Progenitor cell of endocrine pancreas (in vitro differentiated cells): Measurements from ENCODE around the gene ZNF439. TPM values are rescaled to one million over a fixed set of nuclear protein-coding genes. Genes with fewer than 3 reads are reported as not detected.
"Not testable (repeated sequence)": the region's sequence is repeated elsewhere in the genome, so short reads cannot be mapped to it uniquely, and the experiment has no call there.

Experiments
- DNase-seq: peaks from one replicate; pipeline ENCODE4 v3.0.0; 2021; ENCODE audit warnings: low spot score; ENCODE audit not compliant: unreplicated experiment
- H3K27ac Mint-ChIP-seq: 2 replicates; pipeline ENCODE4 v1.8.0; 2021; ENCODE audit warnings: mild to moderate bottlenecking, moderate library complexity, mixed read lengths
- H3K27me3 Mint-ChIP-seq: 2 replicates; pipeline ENCODE4 v1.8.0; 2021; ENCODE audit warnings: mixed read lengths
- H3K36me3 Mint-ChIP-seq: 2 replicates; pipeline ENCODE4 v1.8.0; 2022; ENCODE audit warnings: mixed read lengths; ENCODE audit not compliant: insufficient read depth
- H3K4me1 Mint-ChIP-seq: 2 replicates; pipeline ENCODE4 v1.8.0; 2021; ENCODE audit warnings: low read depth, mixed read lengths
- H3K4me3 Mint-ChIP-seq: 2 replicates; pipeline ENCODE4 v1.8.0; 2021; ENCODE audit warnings: low read depth, mild to moderate bottlenecking, moderate library complexity, mixed read lengths
- H3K9me3 Mint-ChIP-seq: 2 replicates; pipeline ENCODE4 v1.8.0; 2021; ENCODE audit warnings: low read depth, mixed read lengths
- total RNA-seq: library from RNA; stranded (reverse); gene quantifications from 2 replicates; pipeline ENCODE4 v1.2.1, GENCODE V29; 2021
- TF ChIP-seq, protein P1 (sequence below): fragments of 200-600 bp; sonication (generic); IDR thresholded peaks from one replicate; pipeline ENCODE4 v1.5.0; 2021; ENCODE audit warnings: antibody characterized with exemption, mild to moderate bottlenecking; ENCODE audit not compliant: unreplicated experiment

ZNF439 gene
- total RNA-seq, 1 donor from 2014 or later = 2.5 TPM

DNA sequence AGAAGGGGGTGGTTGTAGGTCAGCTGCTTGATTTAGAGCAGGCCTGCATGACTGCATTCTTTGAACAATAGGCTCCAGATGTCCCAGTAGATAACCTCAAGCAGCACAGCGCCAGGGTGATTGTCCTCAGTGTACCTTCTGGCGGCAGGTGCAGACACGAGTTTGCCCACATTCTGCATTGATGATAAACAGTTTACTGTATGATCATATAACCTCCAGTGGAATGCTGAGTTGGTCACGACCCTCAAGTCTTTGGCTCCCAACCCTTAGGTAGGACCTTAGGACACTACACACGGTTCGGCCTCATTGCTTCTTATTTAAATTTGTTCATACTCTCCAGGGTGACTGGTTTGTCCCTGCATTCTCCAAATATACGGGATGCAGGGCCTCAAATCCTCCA lies 12.2 kb downstream of the ZNF439 start:
- DNase-seq = no peak
- H3K27me3 Mint-ChIP-seq = no peaks in the 10 kb centered on the region
- no peak overlapping the region for H3K4me3 Mint-ChIP-seq
- H3K4me1 Mint-ChIP-seq = no peaks in the 10 kb centered on the region
- H3K9me3 Mint-ChIP-seq = peaks cover 49% of the 10 kb centered on the region
- H3K27ac Mint-ChIP-seq = no peak overlapping the region
- TF ChIP-seq, protein P1, sequence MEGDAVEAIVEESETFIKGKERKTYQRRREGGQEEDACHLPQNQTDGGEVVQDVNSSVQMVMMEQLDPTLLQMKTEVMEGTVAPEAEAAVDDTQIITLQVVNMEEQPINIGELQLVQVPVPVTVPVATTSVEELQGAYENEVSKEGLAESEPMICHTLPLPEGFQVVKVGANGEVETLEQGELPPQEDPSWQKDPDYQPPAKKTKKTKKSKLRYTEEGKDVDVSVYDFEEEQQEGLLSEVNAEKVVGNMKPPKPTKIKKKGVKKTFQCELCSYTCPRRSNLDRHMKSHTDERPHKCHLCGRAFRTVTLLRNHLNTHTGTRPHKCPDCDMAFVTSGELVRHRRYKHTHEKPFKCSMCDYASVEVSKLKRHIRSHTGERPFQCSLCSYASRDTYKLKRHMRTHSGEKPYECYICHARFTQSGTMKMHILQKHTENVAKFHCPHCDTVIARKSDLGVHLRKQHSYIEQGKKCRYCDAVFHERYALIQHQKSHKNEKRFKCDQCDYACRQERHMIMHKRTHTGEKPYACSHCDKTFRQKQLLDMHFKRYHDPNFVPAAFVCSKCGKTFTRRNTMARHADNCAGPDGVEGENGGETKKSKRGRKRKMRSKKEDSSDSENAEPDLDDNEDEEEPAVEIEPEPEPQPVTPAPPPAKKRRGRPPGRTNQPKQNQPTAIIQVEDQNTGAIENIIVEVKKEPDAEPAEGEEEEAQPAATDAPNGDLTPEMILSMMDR = no peak
- H3K36me3 Mint-ChIP-seq = peaks cover 9% of the 10 kb centered on the region

DNA sequence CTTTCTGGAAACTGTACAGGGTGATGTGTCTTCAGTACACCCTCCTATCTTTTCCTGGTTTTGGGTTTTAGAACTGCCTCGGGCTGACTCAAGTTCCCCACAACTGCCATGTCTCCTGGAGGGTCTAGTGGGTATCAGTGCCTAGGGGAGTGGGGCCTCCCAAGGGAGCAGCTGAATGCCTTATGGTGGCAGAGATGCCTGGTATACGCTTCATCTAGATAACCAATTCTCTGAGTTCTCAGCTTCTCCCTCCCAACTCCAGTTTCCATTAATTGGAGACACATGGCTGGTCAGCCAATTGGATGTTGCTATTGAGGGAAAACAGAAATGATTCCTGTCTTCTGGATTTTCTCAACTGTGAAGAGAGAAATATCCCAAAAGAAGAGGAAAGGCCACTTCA lies 12.8 kb downstream of the ZNF439 start:
- Mint-ChIP-seq H3K4me3 (no peak overlapping the region), H3K36me3 (peaks cover 11% of the 10 kb centered on the region), H3K4me1 (no peaks in the 10 kb centered on the region), H3K27ac (no peak overlapping the region), H3K9me3 (peaks cover 49% of the 10 kb centered on the region), H3K27me3 (no peaks in the 10 kb centered on the region)
- TF ChIP-seq, protein P1 = no peak
- no peak for DNase-seq

DNA sequence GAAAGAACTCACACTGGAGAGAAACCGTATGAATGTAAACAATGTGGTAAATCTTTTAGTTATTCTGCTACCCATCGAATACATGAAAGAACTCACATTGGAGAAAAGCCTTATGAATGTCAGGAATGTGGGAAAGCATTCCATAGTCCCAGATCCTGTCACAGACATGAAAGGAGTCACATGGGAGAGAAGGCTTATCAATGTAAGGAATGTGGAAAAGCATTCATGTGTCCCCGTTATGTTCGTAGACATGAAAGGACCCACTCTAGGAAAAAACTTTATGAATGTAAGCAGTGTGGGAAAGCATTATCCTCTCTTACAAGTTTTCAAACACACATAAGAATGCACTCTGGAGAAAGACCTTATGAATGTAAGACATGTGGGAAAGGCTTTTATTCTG lies 19.2 kb downstream of the ZNF439 start:
- H3K27me3 Mint-ChIP-seq, DNase-seq, H3K27ac Mint-ChIP-seq, H3K4me1 Mint-ChIP-seq, H3K4me3 Mint-ChIP-seq: not testable (repeated sequence)
- peaks cover 59% of the 10 kb centered on the region for H3K9me3 Mint-ChIP-seq
- H3K36me3 Mint-ChIP-seq = peaks cover 28% of the 10 kb centered on the region

GRCh38 chr19:11868188-11868587 lies 19.7 kb downstream of the ZNF439 start:
- Mint-ChIP-seq H3K27ac (no peak overlapping the region), H3K4me1 (no peaks in the 10 kb centered on the region), H3K9me3 (peaks cover 58% of the 10 kb centered on the region), H3K4me3 (no peak overlapping the region), H3K27me3 (no peaks in the 10 kb centered on the region), H3K36me3 (peaks cover 28% of the 10 kb centered on the region)
- no peak for DNase-seq
- TF ChIP-seq, protein P1 = no peak

DNA sequence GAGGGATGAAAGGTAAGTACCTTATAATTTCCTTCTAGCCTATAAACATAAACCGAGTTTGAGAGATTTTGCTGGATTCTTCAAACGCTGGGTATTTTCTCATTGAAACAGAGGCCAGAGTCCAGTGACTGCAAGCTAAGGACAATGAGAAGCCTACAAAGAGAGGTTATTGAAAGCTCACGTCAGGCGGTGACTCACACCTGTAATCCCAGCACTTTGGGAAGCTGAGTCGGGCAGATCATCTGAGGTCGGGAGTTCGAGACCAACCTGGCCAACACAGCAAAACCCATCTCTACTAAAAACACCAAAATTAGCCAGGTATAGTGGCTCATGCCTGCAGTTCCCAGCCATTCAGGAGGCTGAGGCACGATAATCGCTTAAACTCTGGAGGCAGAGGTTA lies 24.1 kb downstream of the ZNF439 start:
- no peak for DNase-seq
- Mint-ChIP-seq H3K4me3 (no peak overlapping the region), H3K36me3 (peaks cover 14% of the 10 kb centered on the region), H3K27ac (no peak overlapping the region), H3K9me3 (peaks cover 33% of the 10 kb centered on the region), H3K4me1 (no peaks in the 10 kb centered on the region), H3K27me3 (no peaks in the 10 kb centered on the region)
- TF ChIP-seq, protein P1 = no peak

DNA sequence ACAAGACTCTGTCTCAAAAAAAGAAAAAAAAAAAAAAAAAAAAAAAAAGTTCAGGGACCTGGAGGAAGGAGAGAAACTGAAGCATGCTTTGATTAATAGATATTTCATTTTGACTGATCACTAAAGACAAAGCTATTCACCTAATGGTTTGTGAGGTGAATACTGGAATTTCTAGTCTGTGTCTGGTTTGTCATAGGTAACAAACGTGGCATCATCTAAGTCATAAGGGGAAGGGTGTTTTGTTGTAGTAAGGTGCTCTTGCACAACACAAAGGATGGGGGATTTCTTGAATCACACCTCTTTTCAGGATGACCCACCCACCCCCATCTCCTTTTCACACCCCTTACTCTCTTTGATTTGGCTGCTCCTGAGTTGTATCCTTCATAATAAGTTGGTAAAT lies 25.2 kb downstream of the ZNF439 start:
- TF ChIP-seq, protein P1 = no peak
- H3K9me3 Mint-ChIP-seq = peaks cover 22% of the 10 kb centered on the region
- peaks cover 7% of the 10 kb centered on the region for H3K36me3 Mint-ChIP-seq
- H3K27ac Mint-ChIP-seq = no peak overlapping the region
- DNase-seq = no peak
- H3K4me1 Mint-ChIP-seq = no peaks in the 10 kb centered on the region
- no peak overlapping the region for H3K4me3 Mint-ChIP-seq
- no peaks in the 10 kb centered on the region for H3K27me3 Mint-ChIP-seq
